ENCODE results near the gene DES. TPM values are rescaled to one million over a fixed set of nuclear protein-coding genes. Genes with fewer than 3 reads are reported as not detected.

DES gene
- total RNA-seq = under 0.01 and 20.4 TPM in 2 replicates

DNA sequence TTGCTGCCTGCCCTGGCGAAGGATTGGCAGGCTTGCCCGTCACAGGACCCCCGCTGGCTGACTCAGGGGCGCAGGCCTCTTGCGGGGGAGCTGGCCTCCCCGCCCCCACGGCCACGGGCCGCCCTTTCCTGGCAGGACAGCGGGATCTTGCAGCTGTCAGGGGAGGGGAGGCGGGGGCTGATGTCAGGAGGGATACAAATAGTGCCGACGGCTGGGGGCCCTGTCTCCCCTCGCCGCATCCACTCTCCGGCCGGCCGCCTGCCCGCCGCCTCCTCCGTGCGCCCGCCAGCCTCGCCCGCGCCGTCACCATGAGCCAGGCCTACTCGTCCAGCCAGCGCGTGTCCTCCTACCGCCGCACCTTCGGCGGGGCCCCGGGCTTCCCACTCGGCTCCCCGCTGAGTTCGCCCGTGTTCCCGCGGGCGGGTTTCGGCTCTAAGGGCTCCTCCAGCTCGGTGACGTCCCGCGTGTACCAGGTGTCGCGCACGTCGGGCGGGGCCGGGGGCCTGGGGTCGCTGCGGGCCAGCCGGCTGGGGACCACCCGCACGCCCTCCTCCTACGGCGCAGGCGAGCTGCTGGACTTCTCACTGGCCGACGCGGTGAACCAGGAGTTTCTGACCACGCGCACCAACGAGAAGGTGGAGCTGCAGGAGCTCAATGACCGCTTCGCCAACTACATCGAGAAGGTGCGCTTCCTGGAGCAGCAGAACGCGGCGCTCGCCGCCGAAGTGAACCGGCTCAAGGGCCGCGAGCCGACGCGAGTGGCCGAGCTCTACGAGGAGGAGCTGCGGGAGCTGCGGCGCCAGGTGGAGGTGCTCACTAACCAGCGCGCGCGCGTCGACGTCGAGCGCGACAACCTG is at the start of gene DES:
Gene DES (plus strand): TSS at position 223 of the 857 bp plus-strand sequence. CDS start 86 bp downstream, at position 309.

DNA sequence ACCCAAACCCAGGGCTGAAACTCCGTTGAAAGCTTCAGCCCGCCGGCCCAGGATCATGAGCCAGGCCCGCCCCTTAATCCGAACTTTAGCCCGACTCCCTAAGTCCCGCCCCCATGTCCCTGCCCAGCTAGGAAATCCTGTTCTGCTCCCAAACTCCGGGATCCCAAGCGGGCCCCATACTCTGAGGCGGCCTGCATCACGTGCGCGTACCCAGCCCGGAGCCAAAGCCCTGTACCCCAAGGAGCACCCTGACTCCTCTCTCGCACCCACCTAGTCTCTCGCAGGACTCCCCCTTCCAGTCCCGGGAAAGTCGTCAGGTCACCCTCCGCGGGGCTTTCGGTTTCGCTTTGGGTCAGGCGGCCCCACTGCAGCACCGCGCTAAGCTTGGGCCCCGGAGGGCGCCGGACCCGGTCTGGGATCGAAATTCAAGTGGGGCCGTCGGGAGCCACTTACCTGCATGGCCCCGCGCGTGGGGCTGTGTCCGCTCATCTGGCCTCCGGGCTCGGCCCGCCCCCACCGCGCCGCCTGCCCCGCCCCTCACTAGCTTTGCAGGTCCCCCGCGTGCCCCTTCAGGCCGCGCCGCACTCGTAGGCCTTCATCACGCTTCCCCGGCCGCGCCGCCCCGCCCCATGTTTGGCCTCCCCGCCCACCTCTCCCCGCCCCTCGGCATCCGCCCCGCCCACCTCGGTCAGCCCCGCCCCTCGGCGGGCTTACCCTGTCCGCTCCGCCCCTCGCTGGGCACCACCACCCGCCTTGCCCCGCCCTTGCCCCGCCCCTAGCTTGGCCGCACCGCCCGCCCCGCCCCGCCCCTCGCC is 30.7 kb upstream of the DES start, which contains the start of gene DNPEP:
Gene DNPEP (minus strand): TSS at position 607 of the 815 bp plus-strand sequence. CDS start 118 bp downstream, at position 489.

DNA sequence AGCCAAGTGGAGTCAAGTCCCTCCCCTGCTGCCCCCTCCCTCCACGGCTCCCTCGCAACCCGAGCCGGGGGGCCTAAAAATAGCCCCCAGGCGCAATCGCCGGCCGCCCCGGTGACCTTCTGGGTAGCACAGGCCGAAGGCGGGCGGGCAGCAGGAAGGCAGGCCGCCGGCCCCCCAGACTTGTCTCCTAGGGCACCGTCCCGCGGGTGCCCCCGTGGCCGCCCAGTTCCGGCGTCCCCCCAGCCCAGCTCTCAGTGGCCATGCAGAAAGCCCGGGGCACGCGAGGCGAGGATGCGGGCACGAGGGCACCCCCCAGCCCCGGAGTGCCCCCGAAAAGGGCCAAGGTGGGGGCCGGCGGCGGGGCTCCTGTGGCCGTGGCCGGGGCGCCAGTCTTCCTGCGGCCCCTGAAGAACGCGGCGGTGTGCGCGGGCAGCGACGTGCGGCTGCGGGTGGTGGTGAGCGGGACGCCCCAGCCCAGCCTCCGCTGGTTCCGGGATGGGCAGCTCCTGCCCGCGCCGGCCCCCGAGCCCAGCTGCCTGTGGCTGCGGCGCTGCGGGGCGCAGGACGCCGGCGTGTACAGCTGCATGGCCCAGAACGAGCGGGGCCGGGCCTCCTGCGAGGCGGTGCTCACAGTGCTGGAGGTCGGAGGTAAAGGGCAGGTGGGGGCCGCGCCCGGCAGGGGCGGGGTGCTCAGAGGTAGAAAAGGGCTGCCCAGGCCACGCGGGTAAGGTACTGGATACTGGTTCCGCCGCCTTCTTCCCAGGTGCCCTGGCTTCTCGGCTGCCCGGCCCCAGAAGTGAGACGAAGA is 16.7 kb downstream of the DES start, which contains the start of gene SPEG:
Gene SPEG (plus strand): TSS at position 126 of the 808 bp plus-strand sequence. CDS start 135 bp downstream, at position 261.

Other genes with a start within 250 kb of the DES start
- gene SLC23A3, start 248.3 kb upstream of the DES start, total RNA-seq = 1.4 TPM in 1 of 2 replicates, not detected in the other
- gene CNPPD1, start 241.5 kb upstream of the DES start, total RNA-seq = 16.9 and 26.8 TPM in 2 replicates
- 43.0 and 46.3 TPM in 2 replicates for gene RETREG2, start 240.1 kb upstream of the DES start, total RNA-seq
- gene ZFAND2B, start 211.6 kb upstream of the DES start, total RNA-seq = 24.8 and 33.4 TPM in 2 replicates
- gene ABCB6, start 199.4 kb upstream of the DES start, total RNA-seq = 17.2 and 17.9 TPM in 2 replicates
- 52.5 and 113 TPM in 2 replicates for gene ATG9A, start 188.7 kb upstream of the DES start, total RNA-seq
- 21.9 and 33.2 TPM in 2 replicates for gene ANKZF1, start 188.6 kb upstream of the DES start, total RNA-seq
- 10.1 and 11.8 TPM in 2 replicates for gene GLB1L, start 172.9 kb upstream of the DES start, total RNA-seq
- gene STK16, start 172.9 kb upstream of the DES start, total RNA-seq = 14.2 and 20.8 TPM in 2 replicates
- gene TUBA4B, start 165.1 kb upstream of the DES start, total RNA-seq = not detected in 2 replicates
- 15.6 and 16.3 TPM in 2 replicates for gene TUBA4A, start 164.5 kb upstream of the DES start, total RNA-seq
- 12.0 and 32.1 TPM in 2 replicates for gene DNAJB2, start 139.0 kb upstream of the DES start, total RNA-seq
- gene PTPRN, start 109.0 kb upstream of the DES start, total RNA-seq = 22.6 and 64.0 TPM in 2 replicates
- not detected in 2 replicates for gene RESP18, start 85.6 kb upstream of the DES start, total RNA-seq
- gene DNPEP, start 30.5 kb upstream of the DES start, total RNA-seq = 48.9 and 119 TPM in 2 replicates
- 8.5 and 11.7 TPM in 2 replicates for gene SPEG, start 16.5 kb downstream of the DES start, total RNA-seq
- gene GMPPA, start 80.5 kb downstream of the DES start, total RNA-seq = 62.8 and 73.8 TPM in 2 replicates
- 0.64 TPM in 1 of 2 replicates, not detected in the other for gene ASIC4, start 96.1 kb downstream of the DES start, total RNA-seq
- 195 and 201 TPM in 2 replicates for gene CHPF, start 125.4 kb downstream of the DES start, total RNA-seq
- gene TMEM198, start 125.7 kb downstream of the DES start, total RNA-seq = 0.78 and 9.2 TPM in 2 replicates
- 27.0 and 93.4 TPM in 2 replicates for gene OBSL1, start 153.2 kb downstream of the DES start, total RNA-seq
- not detected in 2 replicates for gene INHA, start 153.9 kb downstream of the DES start, total RNA-seq
- 15.4 and 15.7 TPM in 2 replicates for gene STK11IP, start 179.5 kb downstream of the DES start, total RNA-seq
- gene SLC4A3, start 209.3 kb downstream of the DES start, total RNA-seq = 3.8 and 4.0 TPM in 2 replicates

Data from epithelial cell of alveolus of lung (primary cell).